H9 (cell line): Measurements from ENCODE around the gene MAD1L1. TPM values are rescaled to one million over a fixed set of nuclear protein-coding genes. Genes with fewer than 3 reads are reported as not detected.

Experiments used
- DNase-seq: peaks from one replicate; pipeline ENCODE4 v3.0.0-alpha.2; 2017
- H2AFZ ChIP-seq: one replicate; pipeline ENCODE4 v1.6.1; 2013; ENCODE audit warnings: mild to moderate bottlenecking, low read length, control low read depth, moderate library complexity
- H2AK5ac ChIP-seq: 2 replicates; pipeline ENCODE4 v1.6.1; 2013; ENCODE audit warnings: low read length, control low read depth, mixed read lengths; ENCODE audit not compliant: insufficient read length
- H2BK120ac ChIP-seq: one replicate; pipeline ENCODE4 v1.6.1; 2013; ENCODE audit warnings: low read depth, mild to moderate bottlenecking, low read length, control low read depth, inconsistent platforms; ENCODE audit not compliant: poor library complexity, severe bottlenecking
- H2BK12ac ChIP-seq: 2 replicates; pipeline ENCODE4 v1.6.1; 2013; ENCODE audit warnings: low read length, control low read depth, mixed read lengths, low read depth; ENCODE audit not compliant: insufficient read length
- H2BK15ac ChIP-seq: 2 replicates; pipeline ENCODE4 v1.6.1; 2013; ENCODE audit warnings: low read depth, low read length, control low read depth
- H2BK20ac ChIP-seq: one replicate; pipeline ENCODE4 v1.6.1; 2013; ENCODE audit warnings: low read depth, mild to moderate bottlenecking, low read length, control low read depth, inconsistent platforms; ENCODE audit not compliant: poor library complexity, severe bottlenecking
- H2BK5ac ChIP-seq: 2 replicates; pipeline ENCODE4 v1.6.1; 2013; ENCODE audit warnings: low read length, control low read depth, mixed read lengths; ENCODE audit not compliant: insufficient read length
- H3K14ac ChIP-seq: 2 replicates; pipeline ENCODE4 v1.6.1; 2013; ENCODE audit warnings: low read length, control low read depth; ENCODE audit not compliant: insufficient read depth
- H3K18ac ChIP-seq: 2 replicates; pipeline ENCODE4 v1.6.1; 2013; ENCODE audit warnings: low read depth, mild to moderate bottlenecking, mixed read lengths, low read length, control low read depth; ENCODE audit not compliant: insufficient read length
- H3K23ac ChIP-seq: 2 replicates; pipeline ENCODE4 v1.6.1; 2013; ENCODE audit warnings: low read length, control low read depth, mixed read lengths, low read depth; ENCODE audit not compliant: insufficient read length
- H3K23me2 ChIP-seq: 2 replicates; pipeline ENCODE4 v1.6.1; 2013; ENCODE audit warnings: low read depth, mild to moderate bottlenecking, mixed read lengths, low read length, control low read depth; ENCODE audit not compliant: insufficient read length, poor library complexity, severe bottlenecking
- H3K27ac ChIP-seq: 2 replicates; pipeline ENCODE4 v1.5.1; 2013; ENCODE audit warnings: low read length, control low read depth, mixed read lengths, low read depth; ENCODE audit not compliant: insufficient read length
- H3K27me3 ChIP-seq: 2 replicates; pipeline ENCODE4 v1.6.1; 2013; ENCODE audit warnings: low read length, control low read depth, inconsistent platforms; ENCODE audit not compliant: insufficient read depth
- H3K4ac ChIP-seq: 2 replicates; pipeline ENCODE4 v1.6.1; 2013; ENCODE audit warnings: low read depth, mild to moderate bottlenecking, control low read depth, inconsistent platforms, low read length, moderate library complexity
- H3K4me1 ChIP-seq: 2 replicates; pipeline ENCODE4 v1.6.1; 2013; ENCODE audit warnings: low read length, control low read depth, inconsistent platforms; ENCODE audit not compliant: insufficient read depth
- H3K4me2 ChIP-seq: 2 replicates; pipeline ENCODE4 v1.6.1; 2013; ENCODE audit warnings: low read length, control low read depth, mixed read lengths; ENCODE audit not compliant: insufficient read length, insufficient read depth
- H3K56ac ChIP-seq: 2 replicates; pipeline ENCODE4 v1.6.1; 2013; ENCODE audit warnings: low read depth, mild to moderate bottlenecking, mixed read lengths, low read length, control low read depth; ENCODE audit not compliant: insufficient read length
- H3K79me1 ChIP-seq: 2 replicates; pipeline ENCODE4 v1.6.1; 2013; ENCODE audit warnings: low read depth, mild to moderate bottlenecking, moderate library complexity, low read length, control low read depth, inconsistent platforms; ENCODE audit not compliant: insufficient read depth, poor library complexity, severe bottlenecking
- H3K79me2 ChIP-seq: 2 replicates; pipeline ENCODE4 v1.6.1; 2013; ENCODE audit warnings: low read length, control low read depth, inconsistent platforms; ENCODE audit not compliant: insufficient read depth
- H3K9ac ChIP-seq: 2 replicates; pipeline ENCODE4 v1.6.1; 2013; ENCODE audit warnings: low read length, control low read depth, mixed read lengths; ENCODE audit not compliant: insufficient read length; ENCODE audit errors: extremely low read depth
- H3K9me3 ChIP-seq: one replicate; pipeline ENCODE4 v1.6.1; 2013; ENCODE audit warnings: low read depth, low read length, inconsistent platforms; ENCODE audit not compliant: control insufficient read depth
- H3T11ph ChIP-seq: one replicate; pipeline ENCODE4 v1.6.1; 2013; ENCODE audit warnings: mild to moderate bottlenecking, low read length, control low read depth, inconsistent platforms
- H4K20me1 ChIP-seq: one replicate; pipeline ENCODE4 v1.6.1; 2013; ENCODE audit not compliant: control insufficient read depth, insufficient read length, insufficient read depth
- H4K5ac ChIP-seq: 2 replicates; pipeline ENCODE4 v1.6.1; 2013; ENCODE audit warnings: low read depth, mild to moderate bottlenecking, mixed read lengths, low read length, control low read depth; ENCODE audit not compliant: insufficient read length
- H4K8ac ChIP-seq: replicated peaks from 2 replicates; pipeline ENCODE4 v1.6.1; 2013; ENCODE audit warnings: low read length, control low read depth, mixed read lengths, low read depth; ENCODE audit not compliant: insufficient read length
- H4K91ac ChIP-seq: 2 replicates; pipeline ENCODE4 v1.6.1; 2013; ENCODE audit warnings: low read depth, mild to moderate bottlenecking, moderate library complexity, mixed read lengths, low read length, control low read depth; ENCODE audit not compliant: insufficient read length
- H3K27ac Mint-ChIP-seq, 3 experiments: 2 replicates in 2 of 3; 3 replicates in 1 of 3; pipeline ENCODE4 v1.8.0; 2020 to 2021; ENCODE audit warnings: mixed read lengths in 3 of 3, mild to moderate bottlenecking in 1 of 3, moderate library complexity in 1 of 3
- H3K27me3 Mint-ChIP-seq: 2 replicates; pipeline ENCODE4 v1.8.0; 2021; ENCODE audit warnings: low read depth, mild to moderate bottlenecking, moderate library complexity, mixed read lengths
- H3K36me3 Mint-ChIP-seq, 3 experiments: 2 replicates in 2 of 3; 3 replicates in 1 of 3; pipeline ENCODE4 v1.8.0; 2020 to 2021; ENCODE audit warnings: low read depth in 3 of 3, mixed read lengths in 3 of 3; ENCODE audit not compliant: insufficient read depth in 1 of 3
- H3K4me1 Mint-ChIP-seq, 2 experiments: 2 replicates each; pipeline ENCODE4 v1.8.0; 2020; ENCODE audit warnings: mixed read lengths in 2 of 2
- H3K4me3 Mint-ChIP-seq, 2 experiments: 2 replicates in 1 of 2; 3 replicates in 1 of 2; pipeline ENCODE4 v1.8.0; 2020 to 2021; ENCODE audit warnings: mild to moderate bottlenecking in 2 of 2, mixed read lengths in 2 of 2, moderate library complexity in 1 of 2
- H3K9me3 Mint-ChIP-seq, 2 experiments: 2 replicates in 1 of 2; 3 replicates in 1 of 2; pipeline ENCODE4 v1.8.0; 2020; ENCODE audit warnings: mild to moderate bottlenecking in 2 of 2, mixed read lengths in 2 of 2, moderate library complexity in 1 of 2
- CTCF ChIP-seq: fragments of 200-600 bp; sonication (generic); conservative IDR thresholded peaks from 3 replicates; pipeline ENCODE4 v1.8.0; 2021; ENCODE audit warnings: antibody characterized with exemption, mild to moderate bottlenecking
- WGBS: extraction: QIAGEN DNeasy Blood & Tissue Kit; methylation state at CpG from one replicate; pipeline ENCODE4 v1.1.7; 2013; ENCODE audit warnings: missing lambda C conversion rate, low lambda C conversion rate, mixed read lengths; ENCODE audit not compliant: insufficient read length; ENCODE audit errors: extremely low coverage; 5-methylcytosine and 5-hydroxymethylcytosine counted together
- total RNA-seq: library from RNA; stranded (reverse); gene quantifications from 2 replicates; pipeline ENCODE4 v1.2.1, GENCODE V29; 2021

MAD1L1 gene
- total RNA-seq, 1 experiment from 2014 or later, result 39.0 TPM

- no peaks in the 10 kb centered on the region for H3K79me2 ChIP-seq
- H3T11ph ChIP-seq, result no peak overlapping the region
- H3K9me3 ChIP-seq, result no peaks in the 10 kb centered on the region
- H3K27ac ChIP-seq, result no peak overlapping the region
- no peak overlapping the region for H3K56ac ChIP-seq
- H3K4ac ChIP-seq, result no peak overlapping the region
- peaks cover 8 to 26% of the 10 kb centered on the region in 2 experiments for H3K4me1 Mint-ChIP-seq
- no peak overlapping the region for H2AK5ac ChIP-seq
- no peak overlapping the region for H4K8ac ChIP-seq
- no peaks in the 10 kb centered on the region for H3K27me3 Mint-ChIP-seq
- no peaks in the 10 kb centered on the region for H3K23me2 ChIP-seq
- no peak overlapping the region for H2BK120ac ChIP-seq
- H4K91ac ChIP-seq, result no peak overlapping the region
- H2BK5ac ChIP-seq, result no peak overlapping the region
- H4K20me1 ChIP-seq, result no peaks in the 10 kb centered on the region
- no peak overlapping the region for H2BK15ac ChIP-seq
- H3K4me3 Mint-ChIP-seq, result no peak overlapping the region
- peak overlapping the region; percentile 24 to 69 (median 27); a peak in 3 of 7 replicates for H3K27ac Mint-ChIP-seq
- H3K36me3 Mint-ChIP-seq, result peaks cover 1 to 11% (median 10%) of the 10 kb centered on the region in 3 experiments; a peak in 5 of 7 replicates
- WGBS, result no CpG with 5 or more reads among the region's 31 CpGs
- H3K4me1 ChIP-seq, result no peaks in the 10 kb centered on the region; the same call in 1 of the 2 replicates
- no peaks in the 10 kb centered on the region for H3K9me3 Mint-ChIP-seq
- H3K23ac ChIP-seq, result no peak overlapping the region
- peak overlapping the region; percentile 37; the same call in 1 of the 2 replicates for H3K14ac ChIP-seq
- DNase-seq, result no peak
- H3K4me2 ChIP-seq, result no peak overlapping the region
- H3K18ac ChIP-seq, result peak overlapping the region; percentile 7
- no peak for TF ChIP-seq CTCF
- no peak overlapping the region for H2AFZ ChIP-seq
- H3K79me1 ChIP-seq, result no peaks in the 10 kb centered on the region
- H3K27me3 ChIP-seq, result no peaks in the 10 kb centered on the region
- H4K5ac ChIP-seq, result no peak overlapping the region
- no peak overlapping the region for H2BK20ac ChIP-seq
- no peak overlapping the region for H3K9ac ChIP-seq
- H2BK12ac ChIP-seq, result no peak overlapping the region
Observed at GRCh38 chr7:2082139-2082998, 150.4 kb downstream of the MAD1L1 start.
